Uterus (tissue), 4 donors: Measurements from ENCODE around the gene PCIF1. TPM values are rescaled to one million over a fixed set of nuclear protein-coding genes. Genes with fewer than 3 reads are reported as not detected.
A peak's percentile ranks its signal among the peaks of the same experiment; 100 is the strongest.

Experiments used
- DNase-seq, 2 donors: peaks; one replicate each; pipeline ENCODE4 v3.0.0-alpha.2; 2019 to 2020
- H3K27ac ChIP-seq, 2 donors: fragments of 200-600 bp; sonication (generic); 1 replicate in 1 of 2; 2 replicates in 1 of 2; pipeline ENCODE4 v1.5.1; 2016 to 2018
- H3K27me3 ChIP-seq, 2 donors: fragments of 200-600 bp; sonication (generic); one replicate each; pipeline ENCODE4 v1.5.1; 2018 to 2019; ENCODE audit warnings: control low read depth in 1 of 2
- H3K36me3 ChIP-seq, 2 donors: fragments of 200-600 bp; sonication (generic); one replicate each; pipeline ENCODE4 v1.5.1; 2019; ENCODE audit warnings: control low read depth in 1 of 2
- H3K4me1 ChIP-seq, 2 donors: fragments of 200-600 bp; sonication (generic); one replicate each; pipeline ENCODE4 v1.5.1; 2018 to 2019; ENCODE audit warnings: control low read depth in 1 of 2
- H3K4me3 ChIP-seq, 2 donors: fragments of 200-600 bp; sonication (generic); 1 replicate in 1 of 2; 2 replicates in 1 of 2; pipeline ENCODE4 v1.5.1; 2018 to 2019; ENCODE audit warnings: mild to moderate bottlenecking in 1 of 2
- H3K9me3 ChIP-seq, 2 donors: fragments of 200-600 bp; sonication (generic); one replicate each; pipeline ENCODE4 v1.5.1; 2019; ENCODE audit warnings: control low read depth in 1 of 2
- CTCF ChIP-seq, 4 experiments: fragments of 200-600 bp in 2 of 4; fragments of 450-650 bp in 2 of 4; sonication (generic) in 2 of 4; IDR thresholded peaks; one replicate each; pipeline ENCODE4 v1.5.1; 2016 to 2019; ENCODE audit warnings: antibody characterized with exemption in 4 of 4, mild to moderate bottlenecking in 2 of 4, moderate library complexity in 1 of 4
- POLR2A ChIP-seq, 2 donors: fragments of 450-650 bp; IDR thresholded peaks; one replicate each; pipeline ENCODE4 v1.6.1; 2016; ENCODE audit warnings: antibody characterized with exemption in 2 of 2, mild to moderate bottlenecking in 1 of 2, moderate library complexity in 1 of 2
- intact Hi-C: fragments of 100-400 bp; cut with DNase I; formaldehyde crosslinking; loops from one replicate; pipeline ENCODE4 v1.15.1; 2023; ENCODE audit warnings: low total_unique reads
- total RNA-seq, 4 donors: library from RNA; depleted of rRNA in 3 of 4; stranded (reverse); fragments of >200 nt in 3 of 4; gene quantifications; one replicate each; pipeline versions ENCODE4 v1.1.0 to v1.2.4, GENCODE V29; 2014 to 2023
- donor health status: DM: yes; HTN: yes; CAD: no.

PCIF1 gene
- total RNA-seq, 4 donors from 2014 or later: 11.0 to 71.0 (median 40.0) TPM

- no peaks in the 10 kb centered on the region for H3K9me3 ChIP-seq
- no peaks in the 10 kb centered on the region for H3K27me3 ChIP-seq
- DNase-seq: no peak
- H3K4me1 ChIP-seq: no peaks in the 10 kb centered on the region
- intact Hi-C loops: no loop called here
- no peaks in the 10 kb centered on the region for H3K36me3 ChIP-seq
- TF ChIP-seq CTCF (IDR thresholded peaks at IDR 0.05) (no peak), POLR2A (IDR thresholded peaks at IDR 0.05) (no peak)
- no peak overlapping the region for H3K27ac ChIP-seq
- no peak overlapping the region for H3K4me3 ChIP-seq
Measured at GRCh38 chr20:45944151-45944964, 9.9 kb downstream of the PCIF1 start.

GRCh38 chr20:45944965-45945677, 10.6 kb downstream of the PCIF1 start:
- Histone ChIP-seq H3K27ac (no peak overlapping the region), H3K4me1 (no peaks in the 10 kb centered on the region), H3K9me3 (no peaks in the 10 kb centered on the region), H3K36me3 (no peaks in the 10 kb centered on the region), H3K4me3 (no peak overlapping the region), H3K27me3 (no peaks in the 10 kb centered on the region)
- TF ChIP-seq POLR2A (IDR thresholded peaks at IDR 0.05) (no peak), CTCF (IDR thresholded peaks at IDR 0.05) (no peak)
- intact Hi-C loops: no loop called here
- no peak for DNase-seq

DNA sequence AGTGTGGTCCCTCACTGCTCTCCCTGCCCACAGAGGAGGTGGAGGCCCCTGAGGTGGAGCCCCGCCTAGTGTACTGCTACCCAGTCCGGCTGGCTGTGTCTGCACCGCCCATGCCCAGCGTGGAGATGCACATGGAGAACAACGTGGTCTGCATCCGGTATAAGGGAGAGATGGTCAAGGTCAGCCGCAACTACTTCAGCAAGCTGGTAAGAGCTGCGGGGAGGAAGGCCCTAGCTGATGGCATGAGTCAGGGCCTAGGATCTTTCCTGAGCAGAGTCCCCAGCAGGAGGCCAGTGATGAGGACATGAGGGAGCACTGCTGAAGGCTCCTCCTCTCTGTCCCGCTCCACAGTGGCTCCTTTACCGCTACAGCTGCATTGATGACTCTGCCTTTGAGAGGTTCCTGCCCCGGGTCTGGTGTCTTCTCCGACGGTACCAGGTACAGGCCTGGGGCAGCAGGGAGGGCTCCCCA, 11.2 kb downstream of the PCIF1 start:
- Histone ChIP-seq H3K4me3 (no peak overlapping the region), H3K4me1 (no peaks in the 10 kb centered on the region), H3K9me3 (no peaks in the 10 kb centered on the region), H3K36me3 (no peaks in the 10 kb centered on the region), H3K27me3 (no peaks in the 10 kb centered on the region), H3K27ac (peak overlapping the region; percentile 1 to 50)
- DNase-seq: no peak
- TF ChIP-seq POLR2A (IDR thresholded peaks at IDR 0.05) (no peak), CTCF (IDR thresholded peaks at IDR 0.05) (no peak)
- intact Hi-C loops: no loop called here

DNA sequence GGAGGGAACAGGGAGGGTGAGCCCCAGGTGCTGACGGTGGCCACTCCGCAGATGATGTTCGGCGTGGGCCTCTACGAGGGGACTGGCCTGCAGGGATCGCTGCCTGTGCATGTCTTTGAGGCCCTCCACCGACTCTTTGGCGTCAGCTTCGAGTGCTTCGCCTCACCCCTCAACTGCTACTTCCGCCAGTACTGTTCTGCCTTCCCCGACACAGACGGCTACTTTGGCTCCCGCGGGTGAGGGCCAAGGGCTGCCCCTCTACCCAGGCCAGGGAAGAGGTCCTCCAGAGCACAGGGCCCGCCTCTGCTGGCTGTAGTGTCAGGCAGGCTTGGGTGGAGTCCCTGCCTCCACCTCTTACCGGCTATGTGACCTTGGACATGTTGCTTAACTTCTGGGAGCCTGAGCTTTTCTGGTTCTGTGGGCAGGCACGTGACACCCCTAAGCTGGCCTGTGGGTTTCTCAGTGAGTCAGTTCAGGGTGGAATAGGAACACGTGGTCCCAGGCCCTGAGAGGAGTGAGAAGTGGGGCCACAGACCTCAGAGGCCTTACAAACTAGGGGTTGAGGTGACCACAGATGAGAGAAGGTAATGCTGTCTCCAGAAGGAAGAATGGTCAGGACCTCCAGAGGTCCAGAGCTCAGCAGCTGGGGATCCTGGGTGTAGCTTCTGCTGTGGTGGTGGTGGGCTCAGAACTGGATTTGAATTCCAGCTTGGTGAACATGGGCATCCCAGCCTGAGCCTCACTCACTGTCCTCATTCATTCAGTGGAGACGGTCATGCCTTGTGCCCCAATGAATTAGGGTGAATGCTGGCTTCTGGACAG, 11.9 kb downstream of the PCIF1 start:
- Histone ChIP-seq H3K36me3 (no peaks in the 10 kb centered on the region), H3K27me3 (no peaks in the 10 kb centered on the region), H3K27ac (peak overlapping the region; percentile 41 to 50), H3K4me1 (no peaks in the 10 kb centered on the region), H3K9me3 (no peaks in the 10 kb centered on the region), H3K4me3 (no peak overlapping the region)
- DNase-seq: peak in 1 of 2 donors; percentile 71
- intact Hi-C loops: no loop called here
- no peak for TF ChIP-seq CTCF (IDR thresholded peaks at IDR 0.05)
- TF ChIP-seq POLR2A (IDR thresholded peaks at IDR 0.05): no peak
